ENCODE data around the gene B3GAT2. TPM values are rescaled to one million over a fixed set of nuclear protein-coding genes. Genes with fewer than 3 reads are reported as not detected.

Gene B3GAT2
- total RNA-seq, 1 experiment from 2014 or later: 0.22 TPM

- Histone ChIP-seq H4K91ac (ENCODE audit: insufficient read length, low read depth, low read length) (no peak overlapping the region), H2BK12ac (ENCODE audit: insufficient read length, low read depth, low read length) (no peak overlapping the region), H3K4me1 (ENCODE audit: insufficient read depth, low read length) (no peaks in the 10 kb centered on the region; the same call in 1 of the 2 replicates), H3K79me1 (ENCODE audit: insufficient read depth, low read depth, low read length, poor library complexity, severe bottlenecking) (no peaks in the 10 kb centered on the region), H3K4ac (ENCODE audit: low read depth, low read length) (no peak overlapping the region), H2BK120ac (ENCODE audit: low read depth, low read length, poor library complexity, severe bottlenecking) (no peak overlapping the region), H2AK5ac (ENCODE audit: insufficient read length, low read length) (no peak overlapping the region), H3K56ac (ENCODE audit: insufficient read length, low read depth, low read length) (no peak overlapping the region), H3K27ac (ENCODE audit: insufficient read length, low read depth, low read length) (no peak overlapping the region), H2BK15ac (ENCODE audit: low read depth, low read length) (no peak overlapping the region), H3K9ac (ENCODE audit: extremely low read depth, insufficient read length, low read length) (no peak overlapping the region), H3K4me2 (ENCODE audit: insufficient read depth, insufficient read length, low read length) (no peak overlapping the region), H3K23ac (ENCODE audit: insufficient read length, low read depth, low read length) (no peak overlapping the region), H3K9me3 (ENCODE audit: control insufficient read depth, low read depth, low read length) (no peaks in the 10 kb centered on the region), H3K14ac (ENCODE audit: insufficient read depth, low read length) (no peak overlapping the region), H3K79me2 (ENCODE audit: insufficient read depth, low read length) (no peaks in the 10 kb centered on the region), H2AFZ (ENCODE audit: low read length) (no peak overlapping the region), H2BK5ac (ENCODE audit: insufficient read length, low read length) (no peak overlapping the region), H2BK20ac (ENCODE audit: low read depth, low read length, poor library complexity, severe bottlenecking) (no peak overlapping the region), H3K23me2 (ENCODE audit: insufficient read length, low read depth, low read length, poor library complexity, severe bottlenecking) (no peaks in the 10 kb centered on the region), H4K8ac (replicated peaks; ENCODE audit: insufficient read length, low read depth, low read length) (no peak overlapping the region), H3T11ph (ENCODE audit: low read length) (no peak overlapping the region), H3K27me3 (ENCODE audit: insufficient read depth, low read length) (no peaks in the 10 kb centered on the region), H4K20me1 (ENCODE audit: control insufficient read depth, insufficient read depth, insufficient read length) (no peaks in the 10 kb centered on the region), H3K18ac (ENCODE audit: insufficient read length, low read depth, low read length) (no peak overlapping the region), H4K5ac (ENCODE audit: insufficient read length, low read depth, low read length) (no peak overlapping the region)
- Mint-ChIP-seq H3K27ac (no peak overlapping the region), H3K36me3 (ENCODE audit: insufficient read depth in 1 of 3, low read depth in 3 of 3) (0 out of 7 replicates have a peak, but pooled peaks cover 0 to 2% (median 0%) of the 10 kb centered on the region in 3 experiments), H3K27me3 (ENCODE audit: low read depth) (no peaks in the 10 kb centered on the region; the same call in 1 of the 2 replicates), H3K4me3 (no peak overlapping the region), H3K4me1 (peaks cover 18 to 28% of the 10 kb centered on the region in 2 experiments), H3K9me3 (no peaks in the 10 kb centered on the region)
- no peak for TF ChIP-seq CTCF (conservative IDR thresholded peaks at IDR 0.05)
- DNase-seq: no peak
- no CpG with 5 or more reads among the region's 7 CpGs for WGBS (ENCODE audit: extremely low coverage, insufficient read length, low lambda C conversion rate)
Observed at GRCh38 chr6:70889270-70889669, 67.6 kb downstream of the B3GAT2 start.

Measured in H9 (cell line).